Adipocyte (in vitro differentiated cells): Measurements from ENCODE around the gene RAD51.

Source experiments
- DNase-seq: peaks from one replicate; pipeline ENCODE4 v3.0.0-alpha.2; 2015; ENCODE audit warnings: low read depth
- H3K27me3 ChIP-seq: replicated peaks from 2 replicates; pipeline ENCODE4 v1.7.0; 2013; ENCODE audit warnings: mild to moderate bottlenecking, low read length, moderate library complexity; ENCODE audit not compliant: control insufficient read depth, insufficient read depth
- H3K36me3 ChIP-seq: 2 replicates; pipeline ENCODE4 v1.7.0; 2013; ENCODE audit warnings: low read length, mild to moderate bottlenecking, moderate library complexity; ENCODE audit not compliant: control insufficient read depth, insufficient read depth, severe bottlenecking
- H3K4me1 ChIP-seq: 2 replicates; pipeline ENCODE4 v1.7.0; 2013; ENCODE audit warnings: mild to moderate bottlenecking, low read length, moderate library complexity; ENCODE audit not compliant: control insufficient read depth, insufficient read depth
- H3K4me3 ChIP-seq: 2 replicates; pipeline ENCODE4 v1.7.0; 2013; ENCODE audit warnings: mild to moderate bottlenecking, low read length, moderate library complexity
- H3K9ac ChIP-seq: 2 replicates; pipeline ENCODE4 v1.7.0; 2013; ENCODE audit warnings: mild to moderate bottlenecking, low read length, moderate library complexity
- H3K9me3 ChIP-seq: 2 replicates; pipeline ENCODE4 v1.7.0; 2013; ENCODE audit warnings: mild to moderate bottlenecking, low read length, moderate library complexity; ENCODE audit not compliant: control insufficient read depth

Gene RAD51

DNA sequence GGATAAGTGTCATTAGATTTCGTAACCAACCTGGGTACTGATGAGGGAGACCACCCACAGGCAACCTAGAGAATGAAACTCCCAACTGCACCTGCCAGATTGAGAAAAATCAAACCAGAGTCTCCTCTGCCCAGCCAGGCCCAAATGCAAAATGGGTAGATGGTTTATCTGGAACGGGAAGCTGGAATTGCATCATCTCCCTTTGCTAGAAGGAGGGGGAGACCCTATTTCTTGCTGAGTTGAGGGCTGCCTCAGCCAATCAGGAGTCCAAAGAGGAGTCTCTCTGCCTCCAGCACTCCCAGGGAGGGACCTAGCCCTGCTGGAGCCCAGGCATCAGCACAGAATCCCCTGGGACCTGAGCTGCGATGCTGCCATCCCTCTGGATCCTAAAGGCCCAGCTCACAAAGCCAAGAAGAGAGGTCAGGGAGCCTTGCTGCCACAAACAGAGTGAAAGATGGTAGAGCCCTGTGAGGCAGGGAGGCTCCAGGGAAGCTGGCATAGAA is 52.0 kb downstream of the RAD51 start:
- H3K9ac ChIP-seq = no peak overlapping the region

DNA sequence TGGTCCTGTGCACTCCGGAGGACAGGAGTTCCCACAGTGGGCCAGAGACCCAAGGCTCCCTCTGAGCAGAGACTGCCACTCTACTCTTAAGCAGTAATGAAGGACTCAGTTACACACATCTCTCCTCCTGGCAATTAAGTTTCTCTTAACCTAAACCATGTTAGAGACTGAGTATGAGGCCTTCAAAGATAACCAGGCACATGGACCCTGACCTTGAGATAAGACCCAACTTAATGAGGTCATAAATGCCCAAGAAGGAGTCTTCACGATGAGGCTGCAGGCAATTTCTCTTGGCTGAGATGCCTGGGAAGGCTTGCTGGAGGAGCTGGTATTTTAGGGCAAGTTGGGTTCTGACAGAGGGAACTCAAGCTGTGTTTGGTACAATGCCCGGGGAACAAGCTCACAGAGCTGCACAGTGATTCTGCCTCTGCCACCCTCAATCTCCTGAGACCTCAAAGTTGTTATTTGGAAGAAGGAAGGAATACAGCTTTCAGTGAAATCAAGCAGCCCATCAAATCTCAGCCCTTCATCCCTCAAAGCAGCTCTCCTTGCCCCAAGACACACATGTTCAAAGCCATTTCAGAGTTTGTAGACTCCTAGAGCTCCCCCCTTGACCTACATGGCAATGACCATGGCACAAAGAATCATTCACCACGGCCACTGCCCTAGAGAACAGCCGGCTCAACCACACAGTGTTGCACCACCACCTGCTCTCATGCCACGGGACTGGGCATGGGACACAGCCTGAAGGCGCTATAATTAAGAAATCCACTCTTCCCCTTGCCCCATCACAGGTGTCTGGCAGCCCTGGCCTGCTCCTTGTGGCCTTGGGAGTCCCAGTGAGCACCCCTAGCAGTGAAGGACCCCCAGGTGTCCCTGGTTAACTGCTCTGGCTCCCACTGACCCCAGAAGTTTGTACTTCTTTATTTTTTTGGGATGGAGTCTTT is 53.0 kb downstream of the RAD51 start:
- Histone ChIP-seq H3K36me3 (peaks cover 44% of the 10 kb centered on the region), H3K9ac (peak overlapping the region; percentile 7), H3K27me3 (no peaks in the 10 kb centered on the region), H3K9me3 (no peaks in the 10 kb centered on the region), H3K4me1 (peaks cover 31% of the 10 kb centered on the region), H3K4me3 (no peak overlapping the region)
- DNase-seq = no peak

More for the DNA sequence above, 52.0 kb downstream of the RAD51 start:
- H3K36me3 ChIP-seq = peaks cover 51% of the 10 kb centered on the region
- no peaks in the 10 kb centered on the region for H3K27me3 ChIP-seq
- no peaks in the 10 kb centered on the region for H3K9me3 ChIP-seq
- H3K4me3 ChIP-seq = no peak overlapping the region
- DNase-seq = peak; percentile 51
- H3K4me1 ChIP-seq = peaks cover 31% of the 10 kb centered on the region

DNA sequence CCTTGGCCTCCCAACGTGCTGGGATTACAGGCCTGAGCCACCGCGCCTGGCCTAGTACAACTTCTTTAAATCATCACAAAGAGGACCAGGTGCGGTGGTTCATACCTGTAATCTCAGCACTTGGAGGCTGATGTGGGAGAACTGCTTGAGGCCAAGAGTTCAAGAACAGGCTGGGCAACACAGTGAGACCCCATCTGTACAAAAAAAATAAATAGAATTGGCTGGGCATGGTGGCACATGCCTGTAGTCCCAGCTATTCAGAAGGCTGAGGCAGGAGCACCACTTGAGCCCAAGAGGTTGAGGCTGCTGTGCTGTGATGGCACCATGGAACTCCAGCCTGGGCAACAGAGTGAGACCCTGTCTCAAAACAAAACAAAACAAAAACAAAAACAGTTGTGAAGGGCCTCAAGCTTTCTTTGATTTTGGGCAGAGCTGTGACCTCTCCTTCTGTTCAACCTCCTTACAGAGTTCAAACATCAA is 54.2 kb downstream of the RAD51 start:
- no peaks in the 10 kb centered on the region for H3K9me3 ChIP-seq
- H3K27me3 ChIP-seq = no peaks in the 10 kb centered on the region
- no peak overlapping the region for H3K9ac ChIP-seq
- H3K4me1 ChIP-seq = peaks cover 31% of the 10 kb centered on the region
- peaks cover 38% of the 10 kb centered on the region for H3K36me3 ChIP-seq
- no peak overlapping the region for H3K4me3 ChIP-seq
- no peak for DNase-seq

DNA sequence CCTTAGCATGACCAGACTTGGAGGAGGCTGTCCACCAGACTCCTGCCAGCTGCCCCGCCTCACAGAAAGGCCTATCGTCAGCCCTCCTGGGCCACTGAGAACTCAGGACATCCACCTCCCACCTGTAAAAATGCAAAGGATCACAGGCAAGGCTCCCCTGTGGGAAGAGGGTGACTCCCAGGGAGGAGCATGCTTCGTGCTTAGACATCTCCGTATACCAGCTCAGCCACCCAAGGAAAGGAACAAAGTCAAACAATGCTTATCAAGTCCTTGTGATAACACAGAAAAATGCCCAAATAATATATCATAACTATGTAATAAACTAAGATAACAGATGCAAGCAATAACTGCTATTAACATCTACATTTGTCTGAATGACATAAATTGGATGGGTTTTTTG is 55.9 kb downstream of the RAD51 start:
- no peaks in the 10 kb centered on the region for H3K9me3 ChIP-seq
- DNase-seq = no peak

DNA sequence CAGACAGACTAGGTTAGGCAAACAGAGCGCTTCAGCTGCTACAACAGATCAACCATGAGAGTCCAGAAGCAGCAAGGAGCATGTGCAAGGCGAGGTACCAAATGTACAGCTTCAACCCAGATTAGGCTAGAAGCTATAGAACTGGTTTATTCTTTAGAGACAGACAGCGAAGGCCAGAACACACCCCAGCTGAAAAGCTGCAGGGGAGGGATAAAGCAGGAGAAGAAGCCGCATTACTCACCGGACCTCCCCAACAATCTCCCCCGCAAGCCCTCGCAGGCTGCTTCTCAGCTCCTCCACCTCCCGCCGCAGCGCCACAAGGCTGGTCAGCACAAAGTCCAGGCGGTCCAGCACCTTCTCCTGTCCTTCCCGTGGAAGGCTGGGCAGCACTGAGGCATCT is 56.8 kb downstream of the RAD51 start:
- Histone ChIP-seq H3K4me1 (peaks cover 22% of the 10 kb centered on the region), H3K4me3 (no peak overlapping the region), H3K27me3 (no peaks in the 10 kb centered on the region), H3K9me3 (no peaks in the 10 kb centered on the region), H3K36me3 (peaks cover 26% of the 10 kb centered on the region), H3K9ac (no peak overlapping the region)
- DNase-seq = no peak

More for the DNA sequence above, 55.9 kb downstream of the RAD51 start:
- no peak overlapping the region for H3K4me3 ChIP-seq
- peaks cover 22% of the 10 kb centered on the region for H3K4me1 ChIP-seq
- H3K36me3 ChIP-seq = peaks cover 27% of the 10 kb centered on the region
- H3K9ac ChIP-seq = no peak overlapping the region
- H3K27me3 ChIP-seq = no peaks in the 10 kb centered on the region

DNA sequence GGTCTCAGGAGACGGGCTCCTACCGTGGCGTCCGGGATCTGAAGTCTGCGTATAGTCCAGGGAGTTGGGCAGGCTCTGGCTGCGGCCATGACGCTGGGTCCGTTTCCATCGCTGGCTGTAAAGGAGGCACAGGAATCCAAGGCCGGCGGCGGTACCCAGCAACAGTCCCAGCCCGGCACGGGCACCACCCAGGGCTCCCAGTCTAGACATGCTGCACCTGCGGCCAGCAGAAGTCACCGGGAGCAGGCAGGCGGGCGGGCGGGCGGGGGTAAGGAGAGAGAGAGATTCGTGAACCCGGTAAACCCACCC is 59.6 kb downstream of the RAD51 start:
- H3K27me3 ChIP-seq = no peaks in the 10 kb centered on the region
- peaks cover 21% of the 10 kb centered on the region for H3K36me3 ChIP-seq
- no peaks in the 10 kb centered on the region for H3K9me3 ChIP-seq
- peaks cover 10% of the 10 kb centered on the region for H3K4me1 ChIP-seq
- H3K9ac ChIP-seq = peak overlapping the region; percentile 96
- DNase-seq = peak; percentile 58
- peak overlapping the region; percentile 97 for H3K4me3 ChIP-seq

DNA sequence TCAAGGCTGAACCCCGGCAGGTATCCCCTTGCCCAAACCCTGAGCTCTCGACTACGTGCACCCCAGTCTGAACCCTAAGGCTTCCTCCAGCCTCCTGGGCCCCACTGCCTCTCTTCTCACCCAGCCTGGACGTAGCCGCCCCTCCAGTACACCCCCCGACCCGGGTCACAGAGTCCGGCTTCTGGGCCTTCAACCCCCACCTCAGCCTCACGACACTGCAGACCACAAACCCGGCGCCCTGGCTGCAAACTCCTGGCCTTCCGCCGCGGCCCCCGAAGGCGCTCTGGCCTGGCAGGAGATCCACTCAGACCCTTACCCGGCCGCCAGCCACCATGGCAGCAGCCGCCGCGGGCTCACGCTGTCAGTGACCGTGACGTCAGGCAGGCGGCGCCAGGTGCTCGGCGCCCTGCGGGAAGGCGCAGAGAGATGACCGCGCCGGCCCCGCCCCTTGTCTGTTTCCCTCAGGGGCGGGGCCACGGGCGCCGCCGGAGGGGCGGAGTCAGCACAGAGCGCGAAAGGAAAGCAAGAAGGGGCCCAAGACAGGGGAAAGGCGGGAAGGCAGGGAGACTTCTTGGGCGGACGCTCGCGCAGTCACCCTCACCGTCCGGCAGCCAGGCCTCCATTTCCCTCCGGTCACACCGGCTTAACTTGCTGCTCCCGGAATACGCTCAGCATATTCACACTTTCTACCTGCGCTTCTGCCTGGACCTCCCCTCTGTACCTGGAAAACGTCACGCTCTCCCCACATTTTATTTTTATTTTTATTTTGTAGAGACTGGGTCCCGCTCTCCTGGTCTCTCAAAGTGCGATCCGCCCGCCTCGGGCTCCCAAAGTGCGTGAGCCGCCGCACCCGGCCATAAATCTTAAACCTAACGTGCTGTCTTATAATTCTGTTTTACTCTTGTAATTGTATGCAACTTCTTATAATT is 60.2 kb downstream of the RAD51 start, which contains the start of gene RMDN3:
Gene RMDN3, minus strand, starts transcription at position 372 of the 929 bp plus-strand sequence. CDS start 471 bp downstream, outside the sequence.
- no peaks in the 10 kb centered on the region for H3K27me3 ChIP-seq
- no peaks in the 10 kb centered on the region for H3K9me3 ChIP-seq
- peak within 1 kb of the TSS; percentile 97 for H3K4me3 ChIP-seq
- peak; percentile 99 for DNase-seq
- peak within 1 kb of the TSS; percentile 96 for H3K9ac ChIP-seq
- peaks cover 10% of the 10 kb centered on the region for H3K4me1 ChIP-seq
- H3K36me3 ChIP-seq = peaks cover 17% of the 10 kb centered on the region

DNA sequence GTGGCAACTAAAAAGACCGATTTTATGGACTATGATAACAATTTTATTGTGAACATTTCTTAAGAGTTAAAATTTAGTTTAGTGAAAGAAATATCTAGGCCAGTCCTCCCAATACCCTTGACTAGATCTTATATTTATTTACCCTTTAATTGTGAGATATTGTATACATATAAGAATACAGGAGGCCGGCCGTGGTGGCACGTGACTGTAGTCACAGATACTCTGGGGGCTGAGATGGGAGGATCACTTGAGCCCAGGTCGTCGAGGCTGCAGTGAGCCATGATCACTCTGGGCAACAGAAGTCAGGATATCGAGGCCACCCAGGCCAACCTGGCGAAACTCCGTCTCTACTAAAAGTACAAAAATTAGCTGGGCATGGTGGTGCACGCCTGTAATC is 60.8 kb downstream of the RAD51 start:
- Histone ChIP-seq H3K9me3 (no peaks in the 10 kb centered on the region), H3K36me3 (peaks cover 13% of the 10 kb centered on the region), H3K27me3 (peaks cover 3% of the 10 kb centered on the region), H3K4me3 (peak overlapping the region; percentile 97), H3K9ac (peak overlapping the region; percentile 96), H3K4me1 (peaks cover 10% of the 10 kb centered on the region)
- no peak for DNase-seq

DNA sequence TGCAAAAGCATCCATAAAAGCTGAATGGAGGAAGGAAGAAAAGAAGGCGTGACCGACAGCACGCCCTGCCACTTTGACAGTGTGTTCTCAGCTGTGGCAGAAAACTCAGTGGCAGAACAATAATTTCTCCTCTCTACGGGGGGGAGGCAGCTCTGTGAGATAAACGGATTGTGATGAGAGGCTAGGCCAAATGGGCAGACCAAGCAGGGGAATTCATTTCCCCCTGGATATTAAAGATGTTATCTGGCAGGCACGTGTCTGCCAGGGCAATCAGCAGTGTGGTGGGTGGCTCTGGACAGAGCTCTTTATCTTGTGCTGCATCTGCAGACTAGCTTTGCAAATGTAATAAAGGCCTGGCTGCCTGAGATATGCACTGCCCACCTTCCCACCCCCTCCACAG is 62.0 kb downstream of the RAD51 start:
- Histone ChIP-seq H3K9me3 (no peaks in the 10 kb centered on the region), H3K9ac (no peak overlapping the region), H3K36me3 (peaks cover 2% of the 10 kb centered on the region), H3K4me3 (no peak overlapping the region), H3K27me3 (peaks cover 3% of the 10 kb centered on the region), H3K4me1 (peaks cover 10% of the 10 kb centered on the region)
- no peak for DNase-seq

DNA sequence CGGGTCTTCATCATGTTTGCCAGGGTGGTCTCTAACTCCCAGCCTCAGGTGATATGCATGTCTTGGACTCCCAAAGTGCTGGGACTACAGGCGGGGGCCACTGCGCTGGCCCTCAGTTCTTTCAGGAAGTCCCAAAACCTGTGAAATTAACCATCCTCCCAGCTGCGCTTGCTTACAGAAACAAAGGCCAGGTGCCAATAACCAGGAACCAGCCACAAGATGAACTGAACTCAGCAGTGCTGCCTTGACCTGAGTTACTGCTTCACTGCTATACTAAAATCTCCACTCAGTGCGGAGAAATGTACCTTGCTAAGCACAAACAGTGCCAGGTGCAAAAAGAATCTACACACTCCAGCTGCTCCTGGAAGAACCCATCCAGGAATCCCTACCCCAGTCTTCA is 65.0 kb downstream of the RAD51 start:
- H3K36me3 ChIP-seq = no peaks in the 10 kb centered on the region

More for the DNA sequence above, 65.0 kb downstream of the RAD51 start:
- Histone ChIP-seq H3K9me3 (no peaks in the 10 kb centered on the region), H3K4me3 (no peak overlapping the region), H3K27me3 (peaks cover 3% of the 10 kb centered on the region), H3K4me1 (peaks cover 21% of the 10 kb centered on the region), H3K9ac (no peak overlapping the region)
- no peak for DNase-seq
